ENCODE results near the gene CCPG1.
"Not testable (repeated sequence)": the region's sequence is repeated elsewhere in the genome, so short reads cannot be mapped to it uniquely, and the experiment has no call there.

DNA sequence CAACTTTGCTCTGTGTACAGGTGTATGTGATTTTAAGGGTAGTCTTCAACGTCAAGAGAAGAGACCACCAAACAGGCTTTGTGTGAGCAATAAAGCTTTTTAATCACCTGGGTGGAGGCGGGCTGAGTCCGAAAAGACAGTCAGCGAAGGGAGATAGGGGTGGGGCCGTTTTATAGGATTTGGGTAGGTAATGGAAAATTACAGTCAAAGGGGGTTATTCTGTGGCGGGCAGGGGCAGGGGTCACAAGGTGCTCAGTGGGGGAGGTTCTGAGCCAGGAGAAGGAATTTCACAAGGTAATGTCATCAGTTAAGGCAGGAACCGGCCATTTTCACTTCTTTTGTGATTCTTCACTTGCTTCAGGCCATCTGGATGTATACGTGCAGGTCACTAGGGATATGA is 9.5 kb upstream of the CCPG1 start:
- TF ChIP-seq, protein P1, sequence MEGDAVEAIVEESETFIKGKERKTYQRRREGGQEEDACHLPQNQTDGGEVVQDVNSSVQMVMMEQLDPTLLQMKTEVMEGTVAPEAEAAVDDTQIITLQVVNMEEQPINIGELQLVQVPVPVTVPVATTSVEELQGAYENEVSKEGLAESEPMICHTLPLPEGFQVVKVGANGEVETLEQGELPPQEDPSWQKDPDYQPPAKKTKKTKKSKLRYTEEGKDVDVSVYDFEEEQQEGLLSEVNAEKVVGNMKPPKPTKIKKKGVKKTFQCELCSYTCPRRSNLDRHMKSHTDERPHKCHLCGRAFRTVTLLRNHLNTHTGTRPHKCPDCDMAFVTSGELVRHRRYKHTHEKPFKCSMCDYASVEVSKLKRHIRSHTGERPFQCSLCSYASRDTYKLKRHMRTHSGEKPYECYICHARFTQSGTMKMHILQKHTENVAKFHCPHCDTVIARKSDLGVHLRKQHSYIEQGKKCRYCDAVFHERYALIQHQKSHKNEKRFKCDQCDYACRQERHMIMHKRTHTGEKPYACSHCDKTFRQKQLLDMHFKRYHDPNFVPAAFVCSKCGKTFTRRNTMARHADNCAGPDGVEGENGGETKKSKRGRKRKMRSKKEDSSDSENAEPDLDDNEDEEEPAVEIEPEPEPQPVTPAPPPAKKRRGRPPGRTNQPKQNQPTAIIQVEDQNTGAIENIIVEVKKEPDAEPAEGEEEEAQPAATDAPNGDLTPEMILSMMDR (IDR thresholded peaks at IDR 0.05), result not testable (repeated sequence)
- TF ChIP-seq POLR2A (IDR thresholded peaks at IDR 0.05), result not testable (repeated sequence)
